Measurements from ENCODE around the gene FBXW9. TPM values are rescaled to one million over a fixed set of nuclear protein-coding genes. Genes with fewer than 3 reads are reported as not detected.
"Not testable (repeated sequence)": the region's sequence is repeated elsewhere in the genome, so short reads cannot be mapped to it uniquely, and the experiment has no call there.

Gene FBXW9
- total RNA-seq, 1 experiment from 2014 or later = 12.4 TPM

GRCh38 chr19:12725612-12726011 lies 29.2 kb upstream of the FBXW9 start:
- H3K27me3 ChIP-seq (ENCODE audit: control insufficient read depth, insufficient read depth, low read length); ATAC-seq; BruUV-seq (replicated peaks); H3K9me3 ChIP-seq (ENCODE audit: control insufficient read depth, insufficient read depth, low read depth, low read length); H3K27ac ChIP-seq (ENCODE audit: low read length); intact Hi-C loops (cut with micrococcal nuclease; ENCODE audit: unreplicated experiment); DNase-seq (ENCODE audit: low read depth, low spot score); in situ Hi-C loops (cut with HindIII; ENCODE audit: low pct_unique_long_range_greater_than_20kb, low sequenced_read_pairs); H3K4me1 ChIP-seq (ENCODE audit: control insufficient read depth, insufficient read depth, low read length); H3K4me3 ChIP-seq (ENCODE audit: low read depth in 2 of 2, low read length in 2 of 2); H3K36me3 ChIP-seq (ENCODE audit: control insufficient read depth, insufficient read depth, low read length): not testable (repeated sequence)
- CTCF ChIA-PET = interaction anchor here (0.7 kb wide), 1 partner anchor 1150 kb away, joined by 8 read pairs; no protein-coding TSS in a partner anchor
- POLR2A ChIA-PET = interaction anchor here (0.7 kb wide), 2 partner anchors 20 to 154 kb away, joined by 3 to 8 read pairs; no protein-coding TSS in a partner anchor

- H3K27me3 ChIP-seq (ENCODE audit: control insufficient read depth, insufficient read depth, low read length) = no peaks in the 10 kb centered on the region
- H3K9me3 ChIP-seq (ENCODE audit: control insufficient read depth, insufficient read depth, low read depth, low read length) = no peaks in the 10 kb centered on the region
- peak within 1 kb of the TSS; percentile 83 to 96 for H3K4me3 ChIP-seq (ENCODE audit: low read depth in 2 of 2, low read length in 2 of 2)
- ATAC-seq (peak; percentile 69), DNase-seq (ENCODE audit: low read depth, low spot score) (no peak)
- H3K4me1 ChIP-seq (ENCODE audit: control insufficient read depth, insufficient read depth, low read length) = peaks cover 5% of the 10 kb centered on the region
- TF ChIP-seq, protein P1, sequence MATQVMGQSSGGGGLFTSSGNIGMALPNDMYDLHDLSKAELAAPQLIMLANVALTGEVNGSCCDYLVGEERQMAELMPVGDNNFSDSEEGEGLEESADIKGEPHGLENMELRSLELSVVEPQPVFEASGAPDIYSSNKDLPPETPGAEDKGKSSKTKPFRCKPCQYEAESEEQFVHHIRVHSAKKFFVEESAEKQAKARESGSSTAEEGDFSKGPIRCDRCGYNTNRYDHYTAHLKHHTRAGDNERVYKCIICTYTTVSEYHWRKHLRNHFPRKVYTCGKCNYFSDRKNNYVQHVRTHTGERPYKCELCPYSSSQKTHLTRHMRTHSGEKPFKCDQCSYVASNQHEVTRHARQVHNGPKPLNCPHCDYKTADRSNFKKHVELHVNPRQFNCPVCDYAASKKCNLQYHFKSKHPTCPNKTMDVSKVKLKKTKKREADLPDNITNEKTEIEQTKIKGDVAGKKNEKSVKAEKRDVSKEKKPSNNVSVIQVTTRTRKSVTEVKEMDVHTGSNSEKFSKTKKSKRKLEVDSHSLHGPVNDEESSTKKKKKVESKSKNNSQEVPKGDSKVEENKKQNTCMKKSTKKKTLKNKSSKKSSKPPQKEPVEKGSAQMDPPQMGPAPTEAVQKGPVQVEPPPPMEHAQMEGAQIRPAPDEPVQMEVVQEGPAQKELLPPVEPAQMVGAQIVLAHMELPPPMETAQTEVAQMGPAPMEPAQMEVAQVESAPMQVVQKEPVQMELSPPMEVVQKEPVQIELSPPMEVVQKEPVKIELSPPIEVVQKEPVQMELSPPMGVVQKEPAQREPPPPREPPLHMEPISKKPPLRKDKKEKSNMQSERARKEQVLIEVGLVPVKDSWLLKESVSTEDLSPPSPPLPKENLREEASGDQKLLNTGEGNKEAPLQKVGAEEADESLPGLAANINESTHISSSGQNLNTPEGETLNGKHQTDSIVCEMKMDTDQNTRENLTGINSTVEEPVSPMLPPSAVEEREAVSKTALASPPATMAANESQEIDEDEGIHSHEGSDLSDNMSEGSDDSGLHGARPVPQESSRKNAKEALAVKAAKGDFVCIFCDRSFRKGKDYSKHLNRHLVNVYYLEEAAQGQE (IDR thresholded peaks at IDR 0.05; ENCODE audit: insufficient read depth in 1 of 2, low read depth in 2 of 2, low read length in 1 of 2) = no peak
- TF ChIP-seq, protein P2, sequence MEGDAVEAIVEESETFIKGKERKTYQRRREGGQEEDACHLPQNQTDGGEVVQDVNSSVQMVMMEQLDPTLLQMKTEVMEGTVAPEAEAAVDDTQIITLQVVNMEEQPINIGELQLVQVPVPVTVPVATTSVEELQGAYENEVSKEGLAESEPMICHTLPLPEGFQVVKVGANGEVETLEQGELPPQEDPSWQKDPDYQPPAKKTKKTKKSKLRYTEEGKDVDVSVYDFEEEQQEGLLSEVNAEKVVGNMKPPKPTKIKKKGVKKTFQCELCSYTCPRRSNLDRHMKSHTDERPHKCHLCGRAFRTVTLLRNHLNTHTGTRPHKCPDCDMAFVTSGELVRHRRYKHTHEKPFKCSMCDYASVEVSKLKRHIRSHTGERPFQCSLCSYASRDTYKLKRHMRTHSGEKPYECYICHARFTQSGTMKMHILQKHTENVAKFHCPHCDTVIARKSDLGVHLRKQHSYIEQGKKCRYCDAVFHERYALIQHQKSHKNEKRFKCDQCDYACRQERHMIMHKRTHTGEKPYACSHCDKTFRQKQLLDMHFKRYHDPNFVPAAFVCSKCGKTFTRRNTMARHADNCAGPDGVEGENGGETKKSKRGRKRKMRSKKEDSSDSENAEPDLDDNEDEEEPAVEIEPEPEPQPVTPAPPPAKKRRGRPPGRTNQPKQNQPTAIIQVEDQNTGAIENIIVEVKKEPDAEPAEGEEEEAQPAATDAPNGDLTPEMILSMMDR (IDR thresholded peaks at IDR 0.05) = no peak
- TF ChIP-seq TCF7L2 (IDR thresholded peaks at IDR 0.05; ENCODE audit: low read depth, low read length) (no peak), SIN3A (IDR thresholded peaks at IDR 0.05; ENCODE audit: borderline replicate concordance, insufficient read depth, low read depth, low read length) (peak; percentile 28; the same call in 1 of the 2 replicates), POLR2AphosphoS5 (IDR thresholded peaks at IDR 0.05; ENCODE audit: low read depth, low read length) (peak; percentile 83)
- BruUV-seq (replicated peaks) = no TSS peak
- in situ Hi-C loops (cut with HindIII; ENCODE audit: low pct_unique_long_range_greater_than_20kb, low sequenced_read_pairs) (no loop called here), intact Hi-C loops (cut with micrococcal nuclease; ENCODE audit: unreplicated experiment) (no loop called here)
- CTCF ChIA-PET = no interaction called here
- H3K36me3 ChIP-seq (ENCODE audit: control insufficient read depth, insufficient read depth, low read length) = peaks cover 2% of the 10 kb centered on the region
- POLR2A ChIA-PET = interaction anchor here (1.4 kb wide), 2 partner anchors 10 to 13 kb away, joined by 4 read pairs; partner anchors contain the start of genes GET3 and TRIR
- peak within 1 kb of the TSS; percentile 98 for H3K27ac ChIP-seq (ENCODE audit: low read length)
These were observed 27.4 kb upstream of the FBXW9 start, which contains the start of gene TNPO2 for GRCh38 chr19:12723641-12724426. Gene TNPO2, minus strand, starts transcription at chr19:12723932. Its CDS starts 2,955 bp downstream, at chr19:12720977.

- ChIA-PET CTCF (interaction anchor here (0.5 kb wide), 1 partner anchor 526 kb away, joined by 7 read pairs; no protein-coding TSS in a partner anchor), POLR2A (interaction anchor here (1.4 kb wide), 2 partner anchors 11 to 14 kb away, joined by 4 read pairs; partner anchors contain the start of genes GET3 and TRIR)
- Histone ChIP-seq H3K36me3 (ENCODE audit: control insufficient read depth, insufficient read depth, low read length) (peaks cover 3% of the 10 kb centered on the region), H3K4me3 (ENCODE audit: low read depth in 2 of 2, low read length in 2 of 2) (peak overlapping the region; percentile 83 to 96), H3K27me3 (ENCODE audit: control insufficient read depth, insufficient read depth, low read length) (no peaks in the 10 kb centered on the region), H3K4me1 (ENCODE audit: control insufficient read depth, insufficient read depth, low read length) (peaks cover 5% of the 10 kb centered on the region), H3K27ac (ENCODE audit: low read length) (peak overlapping the region; percentile 98), H3K9me3 (ENCODE audit: control insufficient read depth, insufficient read depth, low read depth, low read length) (no peaks in the 10 kb centered on the region)
- TF ChIP-seq, protein P2 (IDR thresholded peaks at IDR 0.05) = no peak
- TF ChIP-seq POLR2AphosphoS5 (IDR thresholded peaks at IDR 0.05; ENCODE audit: low read depth, low read length) (no peak), SIN3A (IDR thresholded peaks at IDR 0.05; ENCODE audit: borderline replicate concordance, insufficient read depth, low read depth, low read length) (no peak)
- TF ChIP-seq, protein P1 (IDR thresholded peaks at IDR 0.05; ENCODE audit: insufficient read depth in 1 of 2, low read depth in 2 of 2, low read length in 1 of 2) = no peak
- intact Hi-C loops (cut with micrococcal nuclease; ENCODE audit: unreplicated experiment) = no loop called here
- in situ Hi-C loops (cut with HindIII; ENCODE audit: low pct_unique_long_range_greater_than_20kb, low sequenced_read_pairs) = no loop called here
- no TSS peak for BruUV-seq (replicated peaks)
- DNase-seq (ENCODE audit: low read depth, low spot score) = no peak
- no peak; the same call in 1 of the 2 replicates for ATAC-seq
These were observed 26.9 kb upstream of the FBXW9 start for GRCh38 chr19:12723381-12723640.

All from Panc1 (cell line).